ENCODE results near the gene PEPD. TPM values are rescaled to one million over a fixed set of nuclear protein-coding genes. Genes with fewer than 3 reads are reported as not detected.

The PEPD gene
- total and polyA plus RNA-seq, 10 of the 15 experiments (the other 5 are each of a cell fraction or from before 2014, with no cell fraction given) = 1.4 to 52.0 (median 20.2) TPM

- no peak for FAIRE-seq
- BruUV-seq (replicated peaks) = no TSS peak
- intact Hi-C loops (cut with micrococcal nuclease; ENCODE audit: unreplicated experiment) = no loop called here
Measured at GRCh38 chr19:33473653-33474305, 47.8 kb downstream of the PEPD start.

More at GRCh38 chr19:33473653-33474305, 47.8 kb downstream of the PEPD start:
- RAD21 ChIA-PET (ENCODE audit: unreplicated experiment) = no interaction called here
- Histone ChIP-seq H3K79me2 (ENCODE audit: control insufficient read depth, insufficient read depth, low read length) (no peaks in the 10 kb centered on the region), H3K27ac (ENCODE audit: control insufficient read depth, insufficient read depth) (no peak overlapping the region), H3K36me3 (ENCODE audit: control insufficient read depth in 2 of 2, insufficient read depth in 2 of 2, low read length in 1 of 2) (no peaks in the 10 kb centered on the region; a peak in 1 of 4 replicates), H3K4me1 (ENCODE audit: control insufficient read depth, insufficient read depth, low read length) (no peaks in the 10 kb centered on the region), H3K9me3 (replicated peaks; ENCODE audit: control insufficient read depth, insufficient read depth, low read length) (no peaks in the 10 kb centered on the region), H3K4me2 (ENCODE audit: control insufficient read depth, insufficient read depth) (no peak overlapping the region), H3K27me3 (replicated peaks in 1 of 2; ENCODE audit: control insufficient read depth in 2 of 2, insufficient read depth in 2 of 2, low read length in 1 of 2) (no peaks in the 10 kb centered on the region), H3K9ac (ENCODE audit: control insufficient read depth, insufficient read depth, low read length) (no peak overlapping the region), H4K20me1 (ENCODE audit: control insufficient read depth, insufficient read depth) (no peaks in the 10 kb centered on the region; the same call in 1 of the 2 replicates), H3K4me3 (no peak overlapping the region), H2AFZ (ENCODE audit: control insufficient read depth, low read depth, low read length) (no peak overlapping the region)
- WGBS (ENCODE audit: insufficient coverage, insufficient replicate concordance, low lambda C conversion rate, missing lambda C conversion rate) = 74% methylated on average over 6 of the region's 6 CpGs
- ATAC-seq (no peak), DNase-seq (ENCODE audit: low read depth, low spot score) (no peak)
- SMC1A ChIA-PET (ENCODE audit: uncharacterized antibody, unreplicated experiment) = no interaction called here
- in situ Hi-C loops (cut with MboI) = no loop called here
- CTCF ChIA-PET = no interaction called here
- no peak for TF ChIP-seq ZNF274 (IDR thresholded peaks at IDR 0.05; ENCODE audit: insufficient read depth, insufficient read length)
- TF ChIP-seq ELK1 (IDR thresholded peaks at IDR 0.05; ENCODE audit: low read depth, low read length) = no peak
- POLR2A ChIA-PET = no interaction called here
